Measurements from ENCODE around the gene SCN1A. TPM values are rescaled to one million over a fixed set of nuclear protein-coding genes. Genes with fewer than 3 reads are reported as not detected.
A peak's percentile ranks its signal among the peaks of the same experiment; 100 is the strongest.

Gene SCN1A
- total RNA-seq (ENCODE audit: low replicate concordance) = 0.09 and 0.16 TPM in 2 replicates

GRCh38 chr2:166127217-166128155 is at the start of gene SCN1A:
TSS of gene SCN1A (minus strand) at chr2:166128020. CDS start at chr2:166073621, 54,399 bp downstream.
- TF ChIP-seq CTCF (IDR thresholded peaks at IDR 0.05; ENCODE audit: insufficient read depth, low read length) = peak; percentile 60
- no peak within 1 kb of the TSS for H3K4me3 ChIP-seq (ENCODE audit: low read depth, low read length)
- DNase-seq (ENCODE audit: low read depth) = peak; percentile 72

GRCh38 chr2:166173263-166173662 is 45.4 kb upstream of the SCN1A start:
- TF ChIP-seq CTCF (IDR thresholded peaks at IDR 0.05; ENCODE audit: insufficient read depth, low read length) = no peak
- no peak overlapping the region for H3K4me3 ChIP-seq (ENCODE audit: low read depth, low read length)
- no peak for DNase-seq (ENCODE audit: low read depth)

GRCh38 chr2:166171216-166171615 is 43.4 kb upstream of the SCN1A start:
- no peak for TF ChIP-seq CTCF (IDR thresholded peaks at IDR 0.05; ENCODE audit: insufficient read depth, low read length)
- DNase-seq (ENCODE audit: low read depth) = no peak

GRCh38 chr2:166170356-166170755 is 42.5 kb upstream of the SCN1A start:
- no peak overlapping the region for H3K4me3 ChIP-seq (ENCODE audit: low read depth, low read length)
- no peak for TF ChIP-seq CTCF (IDR thresholded peaks at IDR 0.05; ENCODE audit: insufficient read depth, low read length)
- DNase-seq (ENCODE audit: low read depth) = no peak

More at GRCh38 chr2:166171216-166171615, 43.4 kb upstream of the SCN1A start:
- H3K4me3 ChIP-seq (ENCODE audit: low read depth, low read length) = no peak overlapping the region

- DNase-seq (ENCODE audit: low read depth) = peak; percentile 22
- no peak overlapping the region for H3K4me3 ChIP-seq (ENCODE audit: low read depth, low read length)
- no peak for TF ChIP-seq CTCF (IDR thresholded peaks at IDR 0.05; ENCODE audit: insufficient read depth, low read length)
These were observed 39.6 kb upstream of the SCN1A start for GRCh38 chr2:166167449-166167848.

GRCh38 chr2:166163775-166164174 is 36.0 kb upstream of the SCN1A start:
- no peak for DNase-seq (ENCODE audit: low read depth)
- no peak overlapping the region for H3K4me3 ChIP-seq (ENCODE audit: low read depth, low read length)
- no peak for TF ChIP-seq CTCF (IDR thresholded peaks at IDR 0.05; ENCODE audit: insufficient read depth, low read length)
